Body of pancreas (tissue), 4 donors: ENCODE measurements around the gene RNF8.

Source experiments
- CTCF ChIP-seq, 7 experiments: fragments of 450-650 bp in 4 of 7; fragments of 200-600 bp in 3 of 7; sonication (generic) in 3 of 7; IDR thresholded peaks; one replicate each; pipeline ENCODE4 v1.5.1; 2016 to 2019; ENCODE audit warnings: antibody characterized with exemption in 7 of 7
- POLR2A ChIP-seq, 3 donors: fragments of 450-650 bp; IDR thresholded peaks; one replicate each; pipeline ENCODE4 v1.6.1; 2016; ENCODE audit warnings: antibody characterized with exemption in 3 of 3, mild to moderate bottlenecking in 2 of 3

DNA sequence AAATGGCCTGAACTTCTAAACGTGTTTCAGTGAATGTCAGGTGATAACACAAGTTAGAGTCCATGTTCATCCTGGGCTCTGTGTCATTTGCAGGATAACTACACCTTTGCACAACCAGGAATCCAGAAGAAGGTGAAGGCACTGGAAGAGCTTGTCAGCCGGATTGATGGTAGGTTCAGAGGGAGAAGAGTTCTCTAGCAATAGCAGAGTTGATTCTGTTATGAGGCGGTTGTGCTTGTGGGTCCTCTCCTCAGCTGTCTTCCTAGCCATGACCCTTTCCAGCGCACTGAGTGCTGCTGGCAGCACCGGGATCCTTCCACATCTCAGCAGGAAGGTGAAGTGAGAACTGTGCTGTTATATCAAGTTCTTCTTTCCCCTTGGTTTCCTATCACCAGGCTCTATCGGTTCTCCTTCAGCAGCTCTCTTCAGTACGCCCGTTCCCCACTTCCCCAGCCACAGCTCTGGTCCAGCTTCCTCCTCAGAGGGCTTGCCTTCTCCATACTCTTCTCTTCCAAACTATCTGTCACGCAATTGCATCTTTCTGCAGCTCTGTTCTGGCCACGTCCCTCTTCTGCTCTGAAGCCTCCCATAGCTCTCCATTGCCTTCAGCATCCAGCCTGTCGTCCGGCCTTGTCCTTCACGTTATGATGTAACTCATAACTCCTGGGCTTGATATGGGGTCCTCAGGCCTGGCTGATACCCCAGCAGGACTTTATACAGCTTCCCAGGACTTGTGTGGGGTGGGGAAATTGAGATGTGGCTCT, 39.9 kb upstream of the RNF8 start:
- TF ChIP-seq CTCF (IDR thresholded peaks at IDR 0.05) (no peak), POLR2A (IDR thresholded peaks at IDR 0.05) (no peak)
